IPS-20b (cell line): ENCODE results near the gene CAMP.
"Not testable (repeated sequence)": the region's sequence is repeated elsewhere in the genome, so short reads cannot be mapped to it uniquely, and the experiment has no call there.

Experiments used
- H3K27ac ChIP-seq: one replicate; pipeline ENCODE4 v1.5.1; 2013; ENCODE audit warnings: low read length
- H3K27me3 ChIP-seq: 2 replicates; pipeline ENCODE4 v1.6.1; 2013; ENCODE audit warnings: mild to moderate bottlenecking, low read length, inconsistent platforms; ENCODE audit not compliant: insufficient read depth
- H3K36me3 ChIP-seq: 2 replicates; pipeline ENCODE4 v1.6.1; 2013; ENCODE audit warnings: low read depth, mild to moderate bottlenecking, inconsistent platforms, low read length, moderate library complexity; ENCODE audit not compliant: insufficient read depth
- H3K4me1 ChIP-seq: 2 replicates; pipeline ENCODE4 v1.6.1; 2013; ENCODE audit warnings: mild to moderate bottlenecking, control low read depth, inconsistent platforms, low read length, moderate library complexity; ENCODE audit not compliant: insufficient read depth
- H3K4me3 ChIP-seq: 2 replicates; pipeline ENCODE4 v1.5.1; 2013; ENCODE audit warnings: mild to moderate bottlenecking, low read length, inconsistent platforms
- H3K9ac ChIP-seq: 2 replicates; pipeline ENCODE4 v1.6.1; 2013; ENCODE audit warnings: low read depth, mild to moderate bottlenecking, inconsistent platforms, low read length, moderate library complexity
- H3K9me3 ChIP-seq: 2 replicates; pipeline ENCODE4 v1.6.1; 2013; ENCODE audit warnings: mild to moderate bottlenecking, low read depth, low read length, inconsistent platforms; ENCODE audit not compliant: insufficient read depth

CAMP gene

GRCh38 chr3:48189321-48189720 is 34.0 kb upstream of the CAMP start:
- Histone ChIP-seq H3K27me3 (no peaks in the 10 kb centered on the region), H3K4me1 (peaks cover 9% of the 10 kb centered on the region; the same call in 1 of the 2 replicates), H3K27ac (no peak overlapping the region), H3K9me3 (no peaks in the 10 kb centered on the region), H3K4me3 (no peak overlapping the region), H3K36me3 (peaks cover 25% of the 10 kb centered on the region), H3K9ac (no peak overlapping the region)

DNA sequence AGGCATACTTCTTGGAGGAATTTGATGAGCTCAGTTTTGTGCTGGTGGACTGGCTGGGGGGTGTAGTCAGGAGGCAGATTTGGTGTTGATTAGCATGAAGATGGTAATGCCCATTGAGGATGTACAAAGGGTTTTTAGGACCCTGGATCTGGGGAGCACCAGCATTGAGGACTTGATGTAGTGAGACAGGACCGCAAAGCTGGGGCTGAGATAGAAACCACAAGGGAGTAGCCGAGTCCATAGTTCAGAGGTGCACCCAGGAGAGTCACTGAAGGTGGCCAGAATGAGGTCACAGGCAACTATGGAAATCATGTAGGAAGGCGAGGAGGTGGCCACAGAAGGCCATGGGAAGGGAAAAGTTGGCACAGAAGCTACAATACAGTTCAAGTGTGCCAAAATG is 32.4 kb upstream of the CAMP start:
- H3K4me1 ChIP-seq, result peaks cover 9% of the 10 kb centered on the region; the same call in 1 of the 2 replicates
- H3K27me3 ChIP-seq, result no peaks in the 10 kb centered on the region
- no peak overlapping the region for H3K27ac ChIP-seq
- peaks cover 9% of the 10 kb centered on the region for H3K36me3 ChIP-seq
- no peaks in the 10 kb centered on the region for H3K9me3 ChIP-seq
- peak overlapping the region; percentile 46; the same call in 1 of the 2 replicates for H3K4me3 ChIP-seq
- peak overlapping the region; percentile 70; the same call in 1 of the 2 replicates for H3K9ac ChIP-seq

GRCh38 chr3:48194446-48195071 is 28.7 kb upstream of the CAMP start:
- Histone ChIP-seq H3K9me3 (no peaks in the 10 kb centered on the region), H3K27ac (no peak overlapping the region), H3K36me3 (no peaks in the 10 kb centered on the region), H3K4me3 (no peak overlapping the region), H3K27me3 (no peaks in the 10 kb centered on the region), H3K4me1 (peaks cover 9% of the 10 kb centered on the region; the same call in 1 of the 2 replicates), H3K9ac (0 out of 2 replicates have a peak overlapping the region, but pooled peaks have one; percentile 7)

GRCh38 chr3:48196611-48197010 is 26.7 kb upstream of the CAMP start:
- no peak overlapping the region for H3K9ac ChIP-seq
- H3K27ac ChIP-seq, result no peak overlapping the region
- H3K9me3 ChIP-seq, result no peaks in the 10 kb centered on the region
- no peaks in the 10 kb centered on the region for H3K4me1 ChIP-seq
- H3K27me3 ChIP-seq, result no peaks in the 10 kb centered on the region
- no peaks in the 10 kb centered on the region for H3K36me3 ChIP-seq
- H3K4me3 ChIP-seq, result no peak overlapping the region

DNA sequence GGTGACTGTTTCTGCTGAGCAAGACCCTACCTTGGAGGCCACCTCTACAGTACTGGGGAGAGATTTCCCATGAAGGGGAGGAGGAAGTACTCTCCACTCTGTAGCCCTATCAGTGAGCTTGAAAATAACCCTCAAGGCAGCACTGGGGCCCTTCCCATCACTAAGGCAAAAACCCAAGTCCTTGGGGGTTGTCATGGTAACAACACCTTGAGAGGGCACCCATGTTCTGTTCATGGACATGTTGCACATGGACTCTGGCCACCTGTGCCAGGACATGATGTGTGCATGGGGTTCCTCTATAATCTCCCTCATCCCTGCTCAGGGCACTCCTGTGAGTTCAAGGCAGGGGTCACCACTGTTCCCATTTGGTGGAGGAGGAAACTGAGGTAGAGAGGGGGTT is 24.2 kb upstream of the CAMP start:
- H3K4me1 ChIP-seq, result no peaks in the 10 kb centered on the region

DNA sequence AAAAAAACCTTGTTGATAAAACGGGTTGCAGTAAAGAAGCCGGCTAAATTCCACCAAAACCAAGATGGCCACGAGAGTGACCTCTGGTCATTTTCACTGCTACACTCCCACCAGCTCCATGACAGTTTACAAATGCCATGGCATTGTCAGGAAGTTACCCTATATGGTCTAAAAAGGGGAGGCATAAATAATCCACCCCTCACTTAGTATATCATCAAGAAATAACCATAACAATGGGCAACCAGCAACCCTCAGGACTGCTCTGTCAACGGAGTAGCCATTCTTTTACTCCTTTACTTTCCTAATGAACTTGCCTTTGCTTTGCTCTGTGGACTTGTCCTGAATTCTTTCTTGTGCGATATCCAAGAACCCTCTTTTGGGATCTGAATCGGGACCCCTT is 20.7 kb upstream of the CAMP start:
- no peak overlapping the region; the same call in 1 of the 2 replicates for H3K4me3 ChIP-seq
- H3K27ac ChIP-seq, result no peak overlapping the region
- no peak overlapping the region for H3K9ac ChIP-seq

More for the DNA sequence above, 24.2 kb upstream of the CAMP start:
- no peaks in the 10 kb centered on the region for H3K36me3 ChIP-seq
- no peaks in the 10 kb centered on the region for H3K9me3 ChIP-seq
- no peaks in the 10 kb centered on the region for H3K27me3 ChIP-seq
- no peak overlapping the region for H3K4me3 ChIP-seq
- H3K9ac ChIP-seq, result no peak overlapping the region
- H3K27ac ChIP-seq, result no peak overlapping the region

GRCh38 chr3:48208076-48208475 is 15.2 kb upstream of the CAMP start:
- H3K4me3 ChIP-seq, result no peak overlapping the region
- no peaks in the 10 kb centered on the region for H3K27me3 ChIP-seq

More for the DNA sequence above, 20.7 kb upstream of the CAMP start:
- Histone ChIP-seq H3K9me3 (no peaks in the 10 kb centered on the region), H3K27me3 (no peaks in the 10 kb centered on the region), H3K4me1 (no peaks in the 10 kb centered on the region), H3K36me3 (no peaks in the 10 kb centered on the region)

DNA sequence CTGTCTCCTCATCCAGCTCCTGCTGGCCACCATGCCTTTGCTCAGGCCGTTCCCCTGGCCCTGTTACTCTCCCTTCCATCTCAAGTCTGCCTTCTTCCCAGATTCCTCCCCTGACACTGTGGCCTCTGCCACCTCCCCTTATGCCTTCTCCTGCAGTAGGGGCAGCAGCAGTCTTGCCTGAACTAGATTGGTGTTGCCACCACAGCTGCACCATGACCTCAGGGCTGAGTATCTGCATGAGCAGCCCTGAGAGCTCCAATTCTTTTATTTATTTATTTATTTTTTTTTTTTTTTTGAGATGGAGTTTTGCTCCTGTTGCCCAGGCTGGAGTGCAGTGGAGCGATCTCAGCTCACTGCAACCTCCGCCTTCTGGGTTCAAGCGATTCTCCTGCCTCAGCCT is 13.8 kb upstream of the CAMP start:
- Histone ChIP-seq H3K27ac (no peak overlapping the region), H3K9me3 (no peaks in the 10 kb centered on the region), H3K27me3 (no peaks in the 10 kb centered on the region), H3K4me1 (no peaks in the 10 kb centered on the region), H3K9ac (no peak overlapping the region), H3K36me3 (no peaks in the 10 kb centered on the region), H3K4me3 (no peak overlapping the region)

More at GRCh38 chr3:48208076-48208475, 15.2 kb upstream of the CAMP start:
- no peaks in the 10 kb centered on the region for H3K9me3 ChIP-seq
- H3K4me1 ChIP-seq, result no peaks in the 10 kb centered on the region
- H3K36me3 ChIP-seq, result no peaks in the 10 kb centered on the region
- no peak overlapping the region for H3K9ac ChIP-seq
- H3K27ac ChIP-seq, result no peak overlapping the region

DNA sequence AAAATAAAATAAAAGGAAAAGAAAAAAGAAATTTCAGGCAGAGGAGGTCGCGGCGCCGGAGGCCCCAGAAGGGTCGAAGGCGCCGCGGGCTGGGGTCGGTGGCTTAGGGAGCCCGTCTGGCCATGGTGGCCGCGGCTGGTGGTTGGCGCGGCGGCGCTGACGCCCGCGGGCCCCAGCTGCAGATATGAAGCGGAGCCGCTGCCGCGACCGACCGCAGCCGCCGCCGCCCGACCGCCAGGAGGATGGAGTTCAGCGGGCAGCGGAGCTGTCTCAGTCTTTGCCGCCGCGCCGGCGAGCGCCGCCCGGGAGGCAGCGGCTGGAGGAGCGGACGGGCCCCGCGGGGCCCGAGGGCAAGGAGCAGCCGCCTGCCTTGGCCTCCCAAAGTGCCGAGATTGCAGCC is 12.8 kb upstream of the CAMP start:
- H3K27ac ChIP-seq, H3K9ac ChIP-seq: not testable (repeated sequence)

DNA sequence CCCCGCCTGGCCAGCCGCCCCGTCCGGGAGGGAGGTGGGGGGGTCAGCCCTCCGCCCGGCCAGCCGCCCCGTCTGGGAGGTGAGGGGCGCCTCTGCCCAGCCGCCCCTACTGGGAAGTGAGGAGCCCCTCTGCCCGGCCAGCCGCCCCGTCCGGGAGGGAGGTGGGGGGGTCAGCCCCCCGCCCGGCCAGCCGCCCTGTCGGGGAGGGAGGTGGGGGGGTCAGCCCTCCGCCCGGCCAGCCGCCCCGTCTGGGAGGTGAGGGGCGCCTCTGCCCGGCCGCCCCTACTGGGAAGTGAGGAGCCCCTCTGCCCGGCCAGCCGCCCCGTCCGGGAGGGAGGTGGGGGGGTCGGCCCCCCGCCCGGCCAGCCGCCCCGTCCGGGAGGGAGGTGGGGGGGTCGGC is 11.5 kb upstream of the CAMP start:
- H3K27ac ChIP-seq, H3K9ac ChIP-seq, H3K36me3 ChIP-seq, H3K4me3 ChIP-seq, H3K9me3 ChIP-seq, H3K27me3 ChIP-seq, H3K4me1 ChIP-seq: not testable (repeated sequence)

More for the DNA sequence above, 12.8 kb upstream of the CAMP start:
- not testable (repeated sequence) for H3K9me3 ChIP-seq, H3K27me3 ChIP-seq, H3K4me1 ChIP-seq, H3K4me3 ChIP-seq, H3K36me3 ChIP-seq

- no peak overlapping the region for H3K27ac ChIP-seq
- H3K4me1 ChIP-seq, result no peaks in the 10 kb centered on the region
- no peak overlapping the region for H3K9ac ChIP-seq
- no peaks in the 10 kb centered on the region for H3K36me3 ChIP-seq
- H3K9me3 ChIP-seq, result no peaks in the 10 kb centered on the region
- no peaks in the 10 kb centered on the region for H3K27me3 ChIP-seq
- H3K4me3 ChIP-seq, result no peak overlapping the region
These were observed 9.1 kb upstream of the CAMP start for GRCh38 chr3:48214225-48214624.

DNA sequence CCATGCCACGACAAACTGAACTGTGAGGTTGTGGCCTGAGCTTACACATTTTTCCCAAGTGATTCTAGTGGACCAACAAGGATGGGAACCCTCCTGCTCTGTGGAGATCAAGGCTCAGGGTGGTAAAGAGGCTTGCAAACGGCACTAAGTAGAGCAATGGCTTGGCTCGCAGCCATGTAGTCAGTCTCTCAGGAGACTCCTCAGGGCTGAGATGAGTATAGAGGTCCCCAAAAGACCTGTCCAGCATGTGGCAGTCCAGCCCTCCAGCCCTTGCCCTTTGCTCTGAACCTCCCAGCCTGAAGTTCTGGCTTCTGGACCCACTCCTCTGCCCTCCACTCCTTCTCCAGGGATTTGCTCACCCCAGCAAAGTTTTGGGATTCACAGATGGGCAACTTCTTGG is 8.3 kb upstream of the CAMP start:
- Histone ChIP-seq H3K9ac (no peak overlapping the region), H3K9me3 (no peaks in the 10 kb centered on the region), H3K27me3 (no peaks in the 10 kb centered on the region), H3K4me3 (no peak overlapping the region), H3K27ac (no peak overlapping the region), H3K36me3 (no peaks in the 10 kb centered on the region), H3K4me1 (no peaks in the 10 kb centered on the region)
